GM11168 (cell line): ENCODE measurements around the gene TLCD3B.

Experiments used
- in situ Hi-C: fragments of 300-500 bp; cut with MboI; formaldehyde crosslinking; loops from one replicate; pipeline ENCODE4 v1.12.0; 2022; ENCODE audit warnings: low sequenced_read_pairs; ENCODE audit not compliant: unreplicated experiment

The TLCD3B gene

GRCh38 chr16:30030841-30031413 is at the start of gene TLCD3B:
Gene TLCD3B (minus strand): TSS chr16:30031271. CDS start chr16:30030527, 744 bp downstream.
- in situ Hi-C loops: no loop called here

GRCh38 chr16:30079480-30079879 is 48.4 kb upstream of the TLCD3B start:
- in situ Hi-C loops: no loop called here

GRCh38 chr16:30078744-30079143 is 47.7 kb upstream of the TLCD3B start:
- in situ Hi-C loops: no loop called here

- in situ Hi-C loops: no loop called here
These were observed 46.6 kb upstream of the TLCD3B start for GRCh38 chr16:30077656-30078055.

- in situ Hi-C loops: no loop called here
These were observed 45.3 kb upstream of the TLCD3B start for GRCh38 chr16:30076276-30076791.

- in situ Hi-C loops: no loop called here
These were observed 44.6 kb upstream of the TLCD3B start, which contains the start of gene PPP4C for GRCh38 chr16:30075503-30076275. Gene PPP4C (plus strand): TSS chr16:30075994. CDS start chr16:30076378, 384 bp downstream.

- in situ Hi-C loops: no loop called here
These were observed 39.4 kb upstream of the TLCD3B start for GRCh38 chr16:30070490-30070889.

- in situ Hi-C loops: no loop called here
These were observed 38.8 kb upstream of the TLCD3B start for GRCh38 chr16:30069611-30070462.

- in situ Hi-C loops: no loop called here
These were observed 37.9 kb upstream of the TLCD3B start for GRCh38 chr16:30068750-30069610.

- in situ Hi-C loops: no loop called here
These were observed 37.3 kb upstream of the TLCD3B start for GRCh38 chr16:30068333-30068732.

GRCh38 chr16:30067584-30067916 is 36.5 kb upstream of the TLCD3B start:
- in situ Hi-C loops: no loop called here

- in situ Hi-C loops: no loop called here
These were observed 35.9 kb upstream of the TLCD3B start for GRCh38 chr16:30066761-30067583.

- in situ Hi-C loops: no loop called here
These were observed 35.1 kb upstream of the TLCD3B start for GRCh38 chr16:30065943-30066760.

GRCh38 chr16:30065102-30065942 is 34.3 kb upstream of the TLCD3B start, which contains the start of gene ALDOA:
Gene ALDOA (plus strand): TSS chr16:30065760. CDS start chr16:30066898, 1,138 bp downstream.
- in situ Hi-C loops: no loop called here

GRCh38 chr16:30064729-30065101 is 33.6 kb upstream of the TLCD3B start:
- in situ Hi-C loops: no loop called here

GRCh38 chr16:30063893-30064728 is 33.0 kb upstream of the TLCD3B start:
- in situ Hi-C loops: no loop called here
